Activated CD4-positive, alpha-beta T cell treated with anti-CD3 and anti-CD28 coated beads, Interleukin-2, amount 10 ng/mL, durations not matched to agents 7 days and 5 days (primary cell): Measurements from ENCODE around the gene NLRP9. TPM values are rescaled to one million over a fixed set of nuclear protein-coding genes. Genes with fewer than 3 reads are reported as not detected.

Experiments used
- CTCF ChIA-PET: fragments of 350-600 bp; sonication (Branson Sonifier 250); formaldehyde crosslinking; loops from one replicate; lab custom pipeline; 2021; ENCODE audit warnings: antibody characterized with exemption; lab: Charles Lee
- POLR2A ChIA-PET: fragments of 350-600 bp; sonication (Branson Sonifier 250); formaldehyde crosslinking; loops from one replicate; lab custom pipeline; 2021; ENCODE audit warnings: antibody characterized with exemption; lab: Charles Lee
- DNase-seq: peaks from one replicate; pipeline ENCODE4 v3.0.0-alpha.2; 2020
- H3K27ac Mint-ChIP-seq: one replicate; pipeline ENCODE4 v1.8.0; 2021; ENCODE audit warnings: mild to moderate bottlenecking, moderate library complexity, mixed read lengths
- H3K27me3 Mint-ChIP-seq: one replicate; pipeline ENCODE4 v1.8.0; 2021; ENCODE audit warnings: mixed read lengths
- H3K36me3 Mint-ChIP-seq: one replicate; pipeline ENCODE4 v1.8.0; 2021; ENCODE audit warnings: low read depth, mixed read lengths
- H3K4me1 Mint-ChIP-seq: one replicate; pipeline ENCODE4 v1.8.0; 2021; ENCODE audit warnings: mixed read lengths
- H3K4me3 Mint-ChIP-seq: one replicate; pipeline ENCODE4 v1.8.0; 2021; ENCODE audit warnings: mild to moderate bottlenecking, moderate library complexity, mixed read lengths
- H3K9me3 Mint-ChIP-seq: one replicate; pipeline ENCODE4 v1.8.0; 2021; ENCODE audit warnings: mixed read lengths
- total RNA-seq, 2 experiments: library from RNA; stranded (reverse); gene quantifications; one replicate each; pipeline ENCODE4 v1.2.3, GENCODE V29; 2021

NLRP9 gene
- total RNA-seq, 2 experiments from 2014 or later: not detected

- Mint-ChIP-seq H3K9me3 (no peaks in the 10 kb centered on the region), H3K36me3 (peaks cover 24% of the 10 kb centered on the region), H3K27ac (no peak overlapping the region), H3K4me3 (no peak overlapping the region), H3K4me1 (peaks cover 3% of the 10 kb centered on the region), H3K27me3 (no peaks in the 10 kb centered on the region)
- POLR2A ChIA-PET: no interaction called here
- CTCF ChIA-PET: no interaction called here
- no peak for DNase-seq
Measured at GRCh38 chr19:55698256-55698655, 39.9 kb downstream of the NLRP9 start.

DNA sequence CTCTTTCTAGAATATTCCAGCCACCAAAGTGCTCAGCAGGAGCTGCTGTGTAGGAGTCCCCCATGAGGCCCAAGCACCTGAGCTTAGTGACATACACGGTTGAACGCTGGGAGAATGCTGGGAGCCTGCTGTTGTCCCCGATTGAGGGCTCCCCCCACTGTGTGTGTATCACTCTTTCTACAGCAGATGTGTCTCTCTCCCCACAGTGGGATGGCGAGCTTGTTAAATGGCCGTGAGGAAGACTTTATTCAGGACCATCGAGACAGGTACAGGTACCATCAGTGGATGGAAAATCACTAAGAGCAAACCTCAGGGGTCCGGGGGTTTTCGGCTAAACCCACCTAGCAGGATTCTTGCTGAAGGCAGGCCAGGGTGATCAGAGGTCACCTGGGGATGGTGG, 40.5 kb downstream of the NLRP9 start:
- no peak for DNase-seq
- ChIA-PET POLR2A (no interaction called here), CTCF (no interaction called here)
- Mint-ChIP-seq H3K27me3 (no peaks in the 10 kb centered on the region), H3K27ac (peak overlapping the region; percentile 11), H3K36me3 (peaks cover 25% of the 10 kb centered on the region), H3K4me1 (peaks cover 3% of the 10 kb centered on the region), H3K4me3 (no peak overlapping the region), H3K9me3 (no peaks in the 10 kb centered on the region)

GRCh38 chr19:55697069-55697440, 41.1 kb downstream of the NLRP9 start:
- Mint-ChIP-seq H3K27ac (peak overlapping the region; percentile 11), H3K4me3 (no peak overlapping the region), H3K9me3 (no peaks in the 10 kb centered on the region), H3K36me3 (peaks cover 25% of the 10 kb centered on the region), H3K4me1 (peaks cover 3% of the 10 kb centered on the region), H3K27me3 (no peaks in the 10 kb centered on the region)
- CTCF ChIA-PET: no interaction called here
- POLR2A ChIA-PET: no interaction called here
- no peak for DNase-seq

DNA sequence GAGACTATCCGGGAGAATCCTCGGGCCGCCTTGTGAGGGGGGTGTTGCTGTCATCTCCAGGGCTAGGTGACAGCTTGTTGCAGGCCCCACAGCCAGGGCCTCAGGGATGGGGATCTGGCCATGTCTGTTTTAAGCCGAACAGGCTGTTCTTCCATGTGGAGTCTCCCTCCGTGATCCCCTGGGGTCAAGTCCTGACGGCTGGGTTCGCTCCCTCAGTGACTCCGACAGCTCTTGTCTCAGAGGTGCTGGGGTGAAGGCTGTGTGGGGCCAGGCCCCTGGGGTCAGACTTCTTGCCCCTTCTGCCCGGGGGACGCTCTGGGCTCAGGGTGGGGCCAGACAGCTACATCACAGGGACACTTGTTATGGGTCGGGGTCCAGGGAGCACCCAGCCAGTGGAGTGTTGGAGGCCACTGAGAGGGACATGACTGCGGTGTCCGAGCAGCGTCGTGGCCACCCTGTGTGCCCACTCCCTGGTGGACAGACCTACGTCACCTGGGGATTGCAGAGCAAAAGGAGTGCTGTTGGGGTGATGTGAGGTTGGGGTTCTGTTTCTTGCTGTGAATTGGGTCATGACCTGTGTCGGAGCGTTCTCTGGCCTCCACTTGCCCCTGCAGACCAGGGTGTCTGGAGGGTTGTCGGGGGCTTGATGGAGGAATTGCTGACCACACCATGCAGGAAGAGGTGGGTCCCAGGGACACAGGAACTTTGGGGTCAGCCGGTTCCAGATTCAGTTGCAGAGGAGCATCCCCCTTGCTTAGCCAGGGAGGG, 41.7 kb downstream of the NLRP9 start:
- H3K9me3 Mint-ChIP-seq: no peaks in the 10 kb centered on the region
- ChIA-PET POLR2A (no interaction called here), CTCF (no interaction called here)
- H3K27me3 Mint-ChIP-seq: no peaks in the 10 kb centered on the region
- peaks cover 23% of the 10 kb centered on the region for H3K36me3 Mint-ChIP-seq
- H3K4me3 Mint-ChIP-seq: no peak overlapping the region
- no peak for DNase-seq
- peaks cover 1% of the 10 kb centered on the region for H3K4me1 Mint-ChIP-seq
- no peak overlapping the region for H3K27ac Mint-ChIP-seq

DNA sequence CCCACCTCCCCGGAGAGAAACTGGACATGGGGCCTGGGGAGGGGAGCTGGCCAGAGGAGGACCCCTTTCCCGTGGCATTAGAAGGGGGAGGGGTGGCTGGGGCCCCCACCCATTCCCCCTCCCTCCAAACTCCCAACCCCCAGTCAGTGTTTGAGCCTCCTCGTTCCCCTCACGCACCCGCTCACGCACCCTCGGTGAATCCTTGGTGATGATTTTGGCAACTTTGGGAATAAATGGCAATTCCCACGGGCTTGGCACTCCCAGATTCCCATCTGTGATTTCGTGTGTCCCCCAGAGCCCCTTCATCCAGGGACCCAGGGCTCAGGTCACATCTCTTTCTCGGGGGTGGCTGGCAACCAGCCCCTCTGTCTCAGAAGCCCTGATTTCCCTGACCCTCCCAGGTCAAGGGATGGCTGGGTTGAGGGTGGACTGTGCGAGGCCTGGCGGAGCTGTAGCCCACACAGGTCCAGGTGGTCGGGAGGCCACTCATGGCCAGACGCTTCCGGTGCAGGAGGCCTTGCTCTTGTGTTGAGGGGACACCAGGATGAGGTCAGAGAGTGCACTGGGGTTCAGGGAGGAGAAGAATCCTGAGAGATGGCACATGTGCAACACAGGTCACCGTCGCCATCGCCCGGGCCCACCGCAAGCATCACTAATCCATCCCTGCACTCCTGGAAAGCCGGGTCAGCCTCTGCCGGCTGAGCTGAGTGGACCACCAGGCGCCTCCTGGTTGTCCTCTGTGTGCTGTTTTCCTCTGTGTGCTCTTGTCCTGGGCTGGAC, 42.5 kb downstream of the NLRP9 start:
- Mint-ChIP-seq H3K27me3 (no peaks in the 10 kb centered on the region), H3K36me3 (peaks cover 21% of the 10 kb centered on the region), H3K4me1 (no peaks in the 10 kb centered on the region), H3K4me3 (no peak overlapping the region), H3K9me3 (no peaks in the 10 kb centered on the region), H3K27ac (no peak overlapping the region)
- ChIA-PET CTCF (no interaction called here), POLR2A (no interaction called here)
- no peak for DNase-seq

- no peaks in the 10 kb centered on the region for H3K4me1 Mint-ChIP-seq
- peaks cover 21% of the 10 kb centered on the region for H3K36me3 Mint-ChIP-seq
- H3K9me3 Mint-ChIP-seq: no peaks in the 10 kb centered on the region
- POLR2A ChIA-PET: no interaction called here
- H3K27me3 Mint-ChIP-seq: no peaks in the 10 kb centered on the region
- H3K27ac Mint-ChIP-seq: no peak overlapping the region
- no peak overlapping the region for H3K4me3 Mint-ChIP-seq
- no peak for DNase-seq
- CTCF ChIA-PET: no interaction called here
Measured at GRCh38 chr19:55694656-55695491, 43.3 kb downstream of the NLRP9 start.

DNA sequence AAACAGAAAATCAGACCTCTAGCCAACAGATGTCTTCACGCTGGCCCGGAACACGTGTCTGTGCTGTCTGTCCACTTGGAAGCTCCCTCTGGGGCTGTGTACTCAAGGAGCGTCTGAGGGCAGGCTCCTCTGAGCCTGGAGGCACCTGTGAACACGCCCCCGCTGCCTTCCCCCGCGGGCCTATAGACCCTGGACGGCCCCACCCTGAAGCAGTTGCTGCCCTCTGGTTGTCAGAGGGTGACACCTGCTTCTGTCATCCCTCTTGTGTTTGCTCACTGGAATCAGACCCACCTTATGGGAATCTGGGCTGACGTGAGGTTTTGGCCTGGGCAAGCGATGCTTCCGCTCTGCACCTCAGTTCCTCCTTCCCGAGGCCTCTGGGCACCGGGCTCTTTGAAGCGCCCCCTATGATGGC, 44.0 kb downstream of the NLRP9 start:
- Mint-ChIP-seq H3K36me3 (peaks cover 22% of the 10 kb centered on the region), H3K27me3 (no peaks in the 10 kb centered on the region), H3K9me3 (no peaks in the 10 kb centered on the region), H3K4me3 (no peak overlapping the region), H3K27ac (no peak overlapping the region), H3K4me1 (no peaks in the 10 kb centered on the region)
- POLR2A ChIA-PET: no interaction called here
- CTCF ChIA-PET: no interaction called here
- DNase-seq: no peak

DNA sequence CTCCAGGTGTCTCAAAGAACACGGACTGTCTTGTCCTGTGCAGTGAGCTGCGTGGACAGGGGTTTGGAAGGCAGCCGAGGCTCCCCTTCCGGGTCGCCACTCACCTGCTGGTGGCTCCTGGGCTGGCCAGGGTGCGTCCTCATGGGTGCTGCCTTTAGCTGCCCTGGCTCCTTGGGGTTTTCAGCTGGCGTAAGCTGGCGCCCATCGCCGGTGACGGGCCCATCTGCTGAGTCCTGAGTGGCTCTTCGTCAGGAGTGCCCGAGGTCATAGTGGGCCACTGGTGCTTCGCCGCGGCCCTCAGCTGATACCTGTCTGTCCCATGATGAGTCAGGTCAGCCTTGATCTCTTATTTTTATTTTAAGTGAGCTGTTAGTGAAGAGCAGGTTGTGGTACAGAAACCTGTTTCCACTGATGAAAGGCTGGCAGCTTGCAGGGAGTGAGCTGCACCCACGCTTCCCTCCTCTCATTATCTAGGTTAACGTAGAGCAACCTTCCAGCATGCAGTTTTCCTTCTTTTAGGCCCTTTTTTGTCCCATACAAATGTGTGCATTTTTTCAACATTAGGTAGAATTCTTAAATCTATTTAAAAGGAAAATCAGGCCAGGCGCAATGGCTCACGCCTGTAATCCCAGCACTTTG, 44.7 kb downstream of the NLRP9 start:
- Mint-ChIP-seq H3K4me3 (no peak overlapping the region), H3K27me3 (no peaks in the 10 kb centered on the region), H3K27ac (no peak overlapping the region), H3K4me1 (no peaks in the 10 kb centered on the region), H3K36me3 (peaks cover 22% of the 10 kb centered on the region), H3K9me3 (no peaks in the 10 kb centered on the region)
- no peak for DNase-seq
- ChIA-PET CTCF (interaction anchor here (1.8 kb wide), 1 partner anchor 10 kb away, joined by 5 read pairs; no protein-coding TSS in a partner anchor), POLR2A (no interaction called here)

DNA sequence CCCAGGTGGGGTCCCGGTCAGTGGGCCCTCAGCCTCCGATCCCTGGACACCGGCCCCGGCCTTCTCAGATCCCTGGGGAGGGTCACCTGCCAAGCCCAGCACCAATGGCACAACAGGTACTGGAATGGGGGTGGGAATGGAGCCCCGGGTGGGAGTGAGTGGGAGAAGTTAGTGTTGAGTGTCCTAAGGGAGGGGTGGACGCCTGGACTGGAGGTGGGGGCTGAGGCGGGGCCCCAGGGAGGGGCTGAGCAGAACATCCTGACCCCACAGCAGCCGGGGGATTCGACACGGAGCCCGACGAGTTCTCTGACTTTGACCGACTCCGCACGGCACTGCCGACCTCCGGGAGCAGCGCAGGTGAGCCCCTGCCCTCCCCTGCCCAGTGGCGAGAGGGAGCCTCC, 45.5 kb downstream of the NLRP9 start:
- Mint-ChIP-seq H3K9me3 (no peaks in the 10 kb centered on the region), H3K4me1 (no peaks in the 10 kb centered on the region), H3K27me3 (no peaks in the 10 kb centered on the region), H3K4me3 (no peak overlapping the region), H3K36me3 (peaks cover 20% of the 10 kb centered on the region), H3K27ac (no peak overlapping the region)
- POLR2A ChIA-PET: no interaction called here
- CTCF ChIA-PET: interaction anchor here (1.8 kb wide), 1 partner anchor 10 kb away, joined by 5 read pairs; no protein-coding TSS in a partner anchor
- no peak for DNase-seq

DNA sequence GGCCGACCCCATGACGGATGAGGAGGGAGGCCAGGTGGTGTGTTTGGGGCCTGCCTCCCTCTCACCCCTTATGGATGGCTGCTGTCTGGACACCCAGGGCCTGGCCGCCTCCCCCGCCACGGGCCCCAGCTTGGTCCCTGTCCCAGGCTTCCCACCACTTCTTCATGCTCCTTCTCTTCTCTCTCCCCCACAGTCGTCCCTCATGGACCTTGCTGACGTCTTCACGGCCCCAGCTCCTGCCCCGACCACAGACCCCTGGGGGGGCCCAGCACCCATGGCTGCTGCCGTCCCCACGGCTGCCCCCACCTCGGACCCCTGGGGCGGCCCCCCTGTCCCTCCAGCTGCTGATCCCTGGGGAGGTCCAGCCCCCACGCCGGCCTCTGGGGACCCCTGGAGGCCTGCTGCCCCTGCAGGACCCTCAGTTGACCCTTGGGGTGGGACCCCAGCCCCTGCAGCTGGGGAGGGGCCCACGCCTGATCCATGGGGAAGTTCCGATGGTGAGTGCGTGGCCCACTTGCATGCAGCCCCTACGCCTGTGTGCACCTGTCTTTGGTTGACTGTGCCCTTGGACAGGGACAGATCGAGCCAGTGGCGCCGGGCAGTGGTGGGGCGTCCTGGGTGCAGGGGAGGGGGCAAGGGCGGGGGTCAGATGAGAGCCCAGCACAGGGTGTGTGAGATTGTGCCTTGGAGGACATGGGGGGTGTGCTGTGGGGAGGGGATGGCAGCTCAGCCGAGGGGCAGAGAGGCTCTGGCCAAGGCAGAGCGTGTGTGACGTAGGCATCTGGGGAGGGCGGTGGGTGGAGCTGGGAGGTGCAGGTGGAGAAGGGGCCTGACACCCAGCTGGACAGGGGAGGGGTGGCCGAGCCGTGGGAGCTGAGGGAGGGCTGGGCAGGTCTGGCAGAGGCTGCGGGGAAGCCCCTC, 46.4 kb downstream of the NLRP9 start:
- Mint-ChIP-seq H3K9me3 (no peaks in the 10 kb centered on the region), H3K4me3 (no peak overlapping the region), H3K4me1 (peaks cover 3% of the 10 kb centered on the region), H3K27me3 (no peaks in the 10 kb centered on the region), H3K36me3 (peaks cover 19% of the 10 kb centered on the region), H3K27ac (no peak overlapping the region)
- CTCF ChIA-PET: interaction anchor here (0.6 to 1.8 kb wide), 2 partner anchors 11 to 38 kb away, joined by 3 to 5 read pairs; no protein-coding TSS in a partner anchor
- no peak for DNase-seq
- POLR2A ChIA-PET: no interaction called here

DNA sequence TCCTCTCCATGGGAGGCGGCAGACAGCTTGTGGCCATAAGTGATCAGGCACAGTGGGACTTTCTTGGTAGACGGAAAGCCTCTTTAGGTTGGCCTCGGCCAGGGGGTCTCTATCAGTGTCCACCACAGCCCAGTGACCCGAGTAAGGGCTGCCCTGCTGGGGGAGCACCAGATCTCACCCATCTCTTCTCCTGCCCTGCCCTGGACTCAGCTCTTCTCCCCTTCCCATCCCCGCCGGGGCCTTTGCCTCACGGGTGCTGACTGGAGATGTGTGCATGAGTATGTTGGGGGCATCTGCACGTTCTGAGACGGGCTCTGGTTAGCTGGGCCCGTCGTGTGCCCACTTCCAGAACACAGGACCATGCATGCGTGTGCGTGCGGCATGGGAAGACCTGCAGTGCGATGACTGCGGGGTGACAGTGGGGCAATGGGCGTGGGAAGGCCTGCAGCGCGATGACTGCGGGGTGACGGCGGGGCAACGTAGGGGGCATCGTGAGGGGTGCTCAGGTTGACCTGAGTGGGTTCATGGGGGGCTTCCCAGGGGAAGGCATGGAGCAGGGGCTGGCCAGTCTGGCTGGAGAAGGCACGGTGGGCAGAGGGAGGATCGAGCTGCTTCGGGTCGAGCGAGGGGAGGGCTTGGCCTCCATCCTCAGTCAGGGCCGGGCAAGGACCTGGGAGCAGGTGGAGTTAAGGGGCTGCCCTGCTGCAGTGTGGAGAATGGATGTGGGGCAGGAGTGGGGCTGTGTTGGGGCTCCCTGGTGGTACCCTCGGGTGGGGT, 47.2 kb downstream of the NLRP9 start:
- no peak for DNase-seq
- ChIA-PET CTCF (interaction anchor here (0.6 to 1.3 kb wide), 2 partner anchors 174 to 1243 kb away, joined by 3 read pairs; no protein-coding TSS in a partner anchor), POLR2A (no interaction called here)
- Mint-ChIP-seq H3K27ac (no peak overlapping the region), H3K4me1 (peaks cover 3% of the 10 kb centered on the region), H3K9me3 (no peaks in the 10 kb centered on the region), H3K36me3 (peaks cover 19% of the 10 kb centered on the region), H3K4me3 (no peak overlapping the region), H3K27me3 (no peaks in the 10 kb centered on the region)
